ENCODE measurements around the gene TBCEL.

Gene TBCEL

GRCh38 chr11:121089566-121089965 lies 65.7 kb downstream of the TBCEL start:
- H3K27me3 ChIP-seq (replicated peaks; ENCODE audit: insufficient read depth, low read length): no peaks in the 10 kb centered on the region
- no peaks in the 10 kb centered on the region for H3K79me2 ChIP-seq (ENCODE audit: low read length)
- no peaks in the 10 kb centered on the region for H4K20me1 ChIP-seq (ENCODE audit: insufficient read depth, low read length)
- H3K4me2 ChIP-seq (ENCODE audit: low read depth, low read length): no peak overlapping the region
- H3K36me3 ChIP-seq (replicated peaks; ENCODE audit: insufficient read depth, low read length): no peaks in the 10 kb centered on the region
- H3K27ac ChIP-seq (ENCODE audit: low read length): no peak overlapping the region
- no peaks in the 10 kb centered on the region for H3K9me2 ChIP-seq (replicated peaks; ENCODE audit: insufficient read depth, low read length)
- no peak overlapping the region for H3K4me3 ChIP-seq (ENCODE audit: low read length)
- no peak for DNase-seq
- H2AFZ ChIP-seq (ENCODE audit: low read length): no peak overlapping the region
- no peaks in the 10 kb centered on the region for H3F3A ChIP-seq (ENCODE audit: insufficient read depth, low read length)
- H3K9me3 ChIP-seq (replicated peaks; ENCODE audit: insufficient read depth, low read length): no peaks in the 10 kb centered on the region
- H3K4me1 ChIP-seq (ENCODE audit: low read length): no peaks in the 10 kb centered on the region
- H3K9ac ChIP-seq (ENCODE audit: low read length): no peak overlapping the region
- TF ChIP-seq EZH2 (optimal IDR thresholded peaks at IDR 0.05; ENCODE audit: low read depth, low read length) (no peak), CTCF (IDR thresholded peaks at IDR 0.05; ENCODE audit: low read length) (no peak), EZH2phosphoT487 (IDR thresholded peaks at IDR 0.05; ENCODE audit: low read length) (no peak)

GRCh38 chr11:121090145-121090721 lies 66.3 kb downstream of the TBCEL start:
- H3K27me3 ChIP-seq (replicated peaks; ENCODE audit: insufficient read depth, low read length): no peaks in the 10 kb centered on the region
- no peaks in the 10 kb centered on the region for H4K20me1 ChIP-seq (ENCODE audit: insufficient read depth, low read length)
- DNase-seq: no peak
- no peak overlapping the region for H3K4me3 ChIP-seq (ENCODE audit: low read length)
- no peaks in the 10 kb centered on the region for H3K36me3 ChIP-seq (replicated peaks; ENCODE audit: insufficient read depth, low read length)
- H3K9me3 ChIP-seq (replicated peaks; ENCODE audit: insufficient read depth, low read length): no peaks in the 10 kb centered on the region
- no peak overlapping the region for H3K27ac ChIP-seq (ENCODE audit: low read length)
- no peaks in the 10 kb centered on the region for H3K9me2 ChIP-seq (replicated peaks; ENCODE audit: insufficient read depth, low read length)
- H2AFZ ChIP-seq (ENCODE audit: low read length): no peak overlapping the region
- no peak overlapping the region for H3K9ac ChIP-seq (ENCODE audit: low read length)
- no peaks in the 10 kb centered on the region for H3K4me1 ChIP-seq (ENCODE audit: low read length)
- no peak for TF ChIP-seq EZH2 (optimal IDR thresholded peaks at IDR 0.05; ENCODE audit: low read depth, low read length)
- TF ChIP-seq EZH2phosphoT487 (IDR thresholded peaks at IDR 0.05; ENCODE audit: low read length): no peak
- no peak for TF ChIP-seq CTCF (IDR thresholded peaks at IDR 0.05; ENCODE audit: low read length)
- H3F3A ChIP-seq (ENCODE audit: insufficient read depth, low read length): no peaks in the 10 kb centered on the region
- no peaks in the 10 kb centered on the region for H3K79me2 ChIP-seq (ENCODE audit: low read length)
- no peak overlapping the region for H3K4me2 ChIP-seq (ENCODE audit: low read depth, low read length)

- no peak overlapping the region for H3K9ac ChIP-seq (ENCODE audit: low read length)
- H3F3A ChIP-seq (ENCODE audit: insufficient read depth, low read length): no peaks in the 10 kb centered on the region
- no peak for DNase-seq
- H2AFZ ChIP-seq (ENCODE audit: low read length): no peak overlapping the region
- no peaks in the 10 kb centered on the region for H3K36me3 ChIP-seq (replicated peaks; ENCODE audit: insufficient read depth, low read length)
- H3K9me3 ChIP-seq (replicated peaks; ENCODE audit: insufficient read depth, low read length): no peaks in the 10 kb centered on the region
- TF ChIP-seq CTCF (IDR thresholded peaks at IDR 0.05; ENCODE audit: low read length): no peak
- TF ChIP-seq EZH2 (optimal IDR thresholded peaks at IDR 0.05; ENCODE audit: low read depth, low read length): no peak
- no peak for TF ChIP-seq EZH2phosphoT487 (IDR thresholded peaks at IDR 0.05; ENCODE audit: low read length)
- no peaks in the 10 kb centered on the region for H3K4me1 ChIP-seq (ENCODE audit: low read length)
- H3K4me2 ChIP-seq (ENCODE audit: low read depth, low read length): no peak overlapping the region
- H4K20me1 ChIP-seq (ENCODE audit: insufficient read depth, low read length): no peaks in the 10 kb centered on the region
- no peak overlapping the region for H3K27ac ChIP-seq (ENCODE audit: low read length)
- H3K27me3 ChIP-seq (replicated peaks; ENCODE audit: insufficient read depth, low read length): no peaks in the 10 kb centered on the region
- no peaks in the 10 kb centered on the region for H3K79me2 ChIP-seq (ENCODE audit: low read length)
- no peaks in the 10 kb centered on the region for H3K9me2 ChIP-seq (replicated peaks; ENCODE audit: insufficient read depth, low read length)
- no peak overlapping the region for H3K4me3 ChIP-seq (ENCODE audit: low read length)
Observed at GRCh38 chr11:121091492-121092152, 67.7 kb downstream of the TBCEL start.
